Uterus (tissue), 4 donors: ENCODE results near the gene MEF2B. TPM values are rescaled to one million over a fixed set of nuclear protein-coding genes. Genes with fewer than 3 reads are reported as not detected.
"Not testable (repeated sequence)": the region's sequence is repeated elsewhere in the genome, so short reads cannot be mapped to it uniquely, and the experiment has no call there.

Source experiments
- DNase-seq, 2 donors: peaks; one replicate each; pipeline ENCODE4 v3.0.0-alpha.2; 2019 to 2020
- H3K27ac ChIP-seq, 2 donors: fragments of 200-600 bp; sonication (generic); 1 replicate in 1 of 2; 2 replicates in 1 of 2; pipeline ENCODE4 v1.5.1; 2016 to 2018
- H3K27me3 ChIP-seq, 2 donors: fragments of 200-600 bp; sonication (generic); one replicate each; pipeline ENCODE4 v1.5.1; 2018 to 2019; ENCODE audit warnings: control low read depth in 1 of 2
- H3K36me3 ChIP-seq, 2 donors: fragments of 200-600 bp; sonication (generic); one replicate each; pipeline ENCODE4 v1.5.1; 2019; ENCODE audit warnings: control low read depth in 1 of 2
- H3K4me1 ChIP-seq, 2 donors: fragments of 200-600 bp; sonication (generic); one replicate each; pipeline ENCODE4 v1.5.1; 2018 to 2019; ENCODE audit warnings: control low read depth in 1 of 2
- H3K4me3 ChIP-seq, 2 donors: fragments of 200-600 bp; sonication (generic); 1 replicate in 1 of 2; 2 replicates in 1 of 2; pipeline ENCODE4 v1.5.1; 2018 to 2019; ENCODE audit warnings: mild to moderate bottlenecking in 1 of 2
- H3K9me3 ChIP-seq, 2 donors: fragments of 200-600 bp; sonication (generic); one replicate each; pipeline ENCODE4 v1.5.1; 2019; ENCODE audit warnings: control low read depth in 1 of 2
- CTCF ChIP-seq, 4 experiments: fragments of 200-600 bp in 2 of 4; fragments of 450-650 bp in 2 of 4; sonication (generic) in 2 of 4; IDR thresholded peaks; one replicate each; pipeline ENCODE4 v1.5.1; 2016 to 2019; ENCODE audit warnings: antibody characterized with exemption in 4 of 4, mild to moderate bottlenecking in 2 of 4, moderate library complexity in 1 of 4
- POLR2A ChIP-seq, 2 donors: fragments of 450-650 bp; IDR thresholded peaks; one replicate each; pipeline ENCODE4 v1.6.1; 2016; ENCODE audit warnings: antibody characterized with exemption in 2 of 2, mild to moderate bottlenecking in 1 of 2, moderate library complexity in 1 of 2
- intact Hi-C: fragments of 100-400 bp; cut with DNase I; formaldehyde crosslinking; loops from one replicate; pipeline ENCODE4 v1.15.1; 2023; ENCODE audit warnings: low total_unique reads
- total RNA-seq, 4 donors: library from RNA; depleted of rRNA in 3 of 4; stranded (reverse); fragments of >200 nt in 3 of 4; gene quantifications; one replicate each; pipeline versions ENCODE4 v1.1.0 to v1.2.4, GENCODE V29; 2014 to 2023
- donor health status: DM: yes; HTN: yes; CAD: no.

MEF2B gene
- total RNA-seq, 4 donors from 2014 or later = 0.55 to 2.0 TPM; not detected in 2

GRCh38 chr19:19155495-19156219 is 14.4 kb downstream of the MEF2B start:
- no peak overlapping the region for H3K27ac ChIP-seq
- DNase-seq = no peak
- H3K4me1 ChIP-seq = no peaks in the 10 kb centered on the region
- H3K9me3 ChIP-seq = no peaks in the 10 kb centered on the region
- intact Hi-C loops = no loop called here
- H3K27me3 ChIP-seq = no peaks in the 10 kb centered on the region
- H3K36me3 ChIP-seq = no peaks in the 10 kb centered on the region
- TF ChIP-seq POLR2A (IDR thresholded peaks at IDR 0.05) (no peak), CTCF (IDR thresholded peaks at IDR 0.05) (no peak)
- no peak overlapping the region for H3K4me3 ChIP-seq

DNA sequence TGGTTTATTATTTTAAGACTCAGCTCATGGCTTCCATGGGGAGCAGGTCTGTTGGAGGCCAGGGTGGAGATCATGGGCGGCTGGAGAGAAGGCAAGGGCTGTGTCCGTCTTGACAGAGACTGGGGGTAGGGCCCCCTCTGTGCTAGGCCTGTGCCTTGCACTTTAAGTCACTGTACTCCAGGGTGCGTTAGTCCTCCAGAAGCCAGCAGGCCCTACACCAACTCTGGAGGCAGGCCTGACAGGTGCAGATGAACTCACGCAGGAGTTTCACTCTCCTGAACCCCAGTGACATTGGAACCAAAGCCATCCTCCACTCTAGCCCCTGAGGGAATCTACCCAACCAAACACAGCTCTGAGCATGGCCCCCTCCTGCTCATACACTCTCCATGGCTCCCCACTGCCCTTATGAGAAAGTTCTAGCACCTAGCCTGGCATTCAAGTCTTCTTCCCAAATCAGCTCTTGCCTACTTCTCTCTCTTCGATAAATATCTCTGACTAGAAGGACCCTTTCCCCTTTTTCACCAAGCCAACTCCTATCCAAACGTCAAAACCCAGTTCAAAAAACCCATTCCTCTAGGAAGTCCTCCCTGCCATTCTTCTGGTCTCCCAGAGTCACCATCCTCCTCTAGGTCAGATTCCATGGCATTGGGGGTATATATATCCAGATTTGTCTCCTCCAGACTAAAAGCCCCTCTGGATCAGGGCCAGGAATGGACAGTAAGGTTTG is 15.1 kb downstream of the MEF2B start:
- intact Hi-C loops = no loop called here
- Histone ChIP-seq H3K36me3 (no peaks in the 10 kb centered on the region), H3K27me3 (no peaks in the 10 kb centered on the region), H3K4me1 (no peaks in the 10 kb centered on the region), H3K27ac (no peak overlapping the region), H3K9me3 (no peaks in the 10 kb centered on the region), H3K4me3 (no peak overlapping the region)
- TF ChIP-seq CTCF (IDR thresholded peaks at IDR 0.05) = no peak
- TF ChIP-seq POLR2A (IDR thresholded peaks at IDR 0.05) = no peak
- no peak for DNase-seq

- no peak for DNase-seq
- intact Hi-C loops = no loop called here
These were observed 17.2 kb downstream of the MEF2B start for GRCh38 chr19:19152668-19153384.

GRCh38 chr19:19151418-19151817 is 18.6 kb downstream of the MEF2B start:
- Histone ChIP-seq H3K4me3 (no peak overlapping the region), H3K4me1 (no peaks in the 10 kb centered on the region), H3K27ac (no peak overlapping the region), H3K27me3 (no peaks in the 10 kb centered on the region), H3K36me3 (no peaks in the 10 kb centered on the region), H3K9me3 (no peaks in the 10 kb centered on the region)
- no peak for DNase-seq
- intact Hi-C loops = no loop called here
- TF ChIP-seq POLR2A (IDR thresholded peaks at IDR 0.05) (no peak), CTCF (IDR thresholded peaks at IDR 0.05) (no peak)

More at GRCh38 chr19:19152668-19153384, 17.2 kb downstream of the MEF2B start:
- no peaks in the 10 kb centered on the region for H3K27me3 ChIP-seq
- no peak overlapping the region for H3K27ac ChIP-seq
- no peaks in the 10 kb centered on the region for H3K36me3 ChIP-seq
- no peaks in the 10 kb centered on the region for H3K4me1 ChIP-seq
- TF ChIP-seq CTCF (IDR thresholded peaks at IDR 0.05) (no peak), POLR2A (IDR thresholded peaks at IDR 0.05) (no peak)
- H3K4me3 ChIP-seq = no peak overlapping the region
- no peaks in the 10 kb centered on the region for H3K9me3 ChIP-seq

- intact Hi-C loops = no loop called here
- H3K27me3 ChIP-seq = no peaks in the 10 kb centered on the region
These were observed 20.6 kb downstream of the MEF2B start for GRCh38 chr19:19149435-19149834.

DNA sequence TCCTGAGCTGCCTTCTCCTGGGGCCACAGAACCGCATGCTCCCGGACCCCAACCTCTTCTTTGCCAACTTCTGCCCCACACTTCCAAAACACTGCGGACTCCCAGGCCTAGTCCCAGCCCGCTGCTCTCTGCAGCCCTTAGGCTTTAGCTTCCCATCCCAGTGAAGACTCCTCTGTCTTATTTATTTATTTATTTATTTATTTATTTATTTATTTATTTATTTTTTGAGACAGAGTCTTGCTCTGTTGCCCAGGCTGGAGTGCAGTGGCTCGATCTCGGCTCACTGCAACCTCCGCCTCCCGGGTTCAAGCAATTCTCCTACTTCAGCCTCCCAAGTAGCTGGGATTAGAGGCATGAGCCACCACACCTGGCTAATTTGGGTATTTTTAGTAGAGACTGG is 21.6 kb downstream of the MEF2B start:
- H3K4me1 ChIP-seq, intact Hi-C loops, H3K4me3 ChIP-seq, H3K9me3 ChIP-seq, H3K27me3 ChIP-seq, H3K27ac ChIP-seq, DNase-seq, H3K36me3 ChIP-seq: not testable (repeated sequence)

More at GRCh38 chr19:19149435-19149834, 20.6 kb downstream of the MEF2B start:
- Histone ChIP-seq H3K4me1 (no peaks in the 10 kb centered on the region), H3K4me3 (no peak overlapping the region), H3K27ac (no peak overlapping the region), H3K36me3 (no peaks in the 10 kb centered on the region), H3K9me3 (no peaks in the 10 kb centered on the region)
- no peak for TF ChIP-seq CTCF (IDR thresholded peaks at IDR 0.05)
- no peak for TF ChIP-seq POLR2A (IDR thresholded peaks at IDR 0.05)
- DNase-seq = no peak
